ENCODE results near the gene GPR89A.
"Not testable (repeated sequence)": the region's sequence is repeated elsewhere in the genome, so short reads cannot be mapped to it uniquely, and the experiment has no call there.

The GPR89A gene

GRCh38 chr1:145717833-145718232, 110.0 kb downstream of the GPR89A start:
- DNase-seq (ENCODE audit: low read depth in 2 of 2): no peak

- not testable (repeated sequence) for DNase-seq (ENCODE audit: low read depth in 2 of 2)
Observed at GRCh38 chr1:145718465-145718864, 110.7 kb downstream of the GPR89A start.

GRCh38 chr1:145719230-145720079, 111.7 kb downstream of the GPR89A start, which contains the start of gene CD160:
CD160 (plus strand) TSS chr1:145719499; CDS start chr1:145728328, 8,829 bp downstream.
- no peak for DNase-seq (ENCODE audit: low read depth in 2 of 2)

All from activated CD8-positive, alpha-beta memory T cell treated with anti-CD3 and anti-CD28 coated beads for 4 hours (primary cell).